ENCODE results near the gene CPE. TPM values are rescaled to one million over a fixed set of nuclear protein-coding genes. Genes with fewer than 3 reads are reported as not detected.

The CPE gene
- total and polyA plus RNA-seq, 4 donors = 3.0 to 5.6 (median 4.5) TPM

DNA sequence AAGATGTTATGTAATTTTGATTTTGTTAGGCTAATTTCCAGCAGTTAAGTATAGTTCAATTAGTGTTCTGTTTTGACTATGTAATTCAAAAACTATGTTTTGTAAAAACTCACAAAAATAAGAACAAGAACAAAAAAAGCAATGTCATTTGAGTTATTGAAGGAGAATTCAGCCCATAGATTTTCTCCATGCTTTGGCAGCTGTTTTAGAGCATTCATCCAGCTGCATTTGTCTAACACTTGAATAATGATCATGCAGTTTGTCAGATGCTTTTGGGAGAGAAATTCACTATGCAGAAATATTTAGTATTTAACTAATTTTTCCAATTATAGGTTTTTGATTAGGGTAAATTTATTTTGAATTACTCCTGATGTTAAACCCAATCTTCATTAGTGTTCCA lies 14.2 kb downstream of the CPE start:
- Histone ChIP-seq H3K27me3 (ENCODE audit: control insufficient read depth in 4 of 4, insufficient read depth in 4 of 4, low read length in 3 of 4) (no peaks in the 10 kb centered on the region), H3K27ac (ENCODE audit: low read depth in 1 of 2, low read length in 2 of 2) (no peak overlapping the region), H3K9me3 (ENCODE audit: control insufficient read depth in 4 of 4, low read length in 3 of 4) (no peaks in the 10 kb centered on the region), H3K4me3 (ENCODE audit: low read depth in 1 of 3, low read length in 3 of 3) (no peak overlapping the region), H3K36me3 (ENCODE audit: control insufficient read depth in 4 of 4, insufficient read depth in 3 of 4, low read depth in 1 of 4, low read length in 3 of 4) (no peaks in the 10 kb centered on the region), H3K9ac (ENCODE audit: low read depth in 1 of 2, low read length in 2 of 2) (no peak overlapping the region), H3K4me1 (ENCODE audit: control insufficient read depth in 4 of 4, insufficient read depth in 4 of 4, low read length in 3 of 4) (no peaks in the 10 kb centered on the region)
- no peak for TF ChIP-seq RAD21 (IDR thresholded peaks at IDR 0.05)
- no peak for TF ChIP-seq NR2F2 (IDR thresholded peaks at IDR 0.05)
- TF ChIP-seq, protein P1, sequence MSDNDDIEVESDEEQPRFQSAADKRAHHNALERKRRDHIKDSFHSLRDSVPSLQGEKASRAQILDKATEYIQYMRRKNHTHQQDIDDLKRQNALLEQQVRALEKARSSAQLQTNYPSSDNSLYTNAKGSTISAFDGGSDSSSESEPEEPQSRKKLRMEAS (IDR thresholded peaks at IDR 0.05) = no peak
- TF ChIP-seq FOXA1 (IDR thresholded peaks at IDR 0.05) = no peak
- no peak for TF ChIP-seq GABPA (IDR thresholded peaks at IDR 0.05 in 1 of 2, conservative IDR thresholded peaks at IDR 0.05 in 1 of 2)
- no peak for TF ChIP-seq YY1 (IDR thresholded peaks at IDR 0.05)
- no peak for TF ChIP-seq SP1 (IDR thresholded peaks at IDR 0.05)
- no peak for TF ChIP-seq RXRA (IDR thresholded peaks at IDR 0.05)
- no peak for TF ChIP-seq FOXA2 (IDR thresholded peaks at IDR 0.05)
- TF ChIP-seq, protein P2, sequence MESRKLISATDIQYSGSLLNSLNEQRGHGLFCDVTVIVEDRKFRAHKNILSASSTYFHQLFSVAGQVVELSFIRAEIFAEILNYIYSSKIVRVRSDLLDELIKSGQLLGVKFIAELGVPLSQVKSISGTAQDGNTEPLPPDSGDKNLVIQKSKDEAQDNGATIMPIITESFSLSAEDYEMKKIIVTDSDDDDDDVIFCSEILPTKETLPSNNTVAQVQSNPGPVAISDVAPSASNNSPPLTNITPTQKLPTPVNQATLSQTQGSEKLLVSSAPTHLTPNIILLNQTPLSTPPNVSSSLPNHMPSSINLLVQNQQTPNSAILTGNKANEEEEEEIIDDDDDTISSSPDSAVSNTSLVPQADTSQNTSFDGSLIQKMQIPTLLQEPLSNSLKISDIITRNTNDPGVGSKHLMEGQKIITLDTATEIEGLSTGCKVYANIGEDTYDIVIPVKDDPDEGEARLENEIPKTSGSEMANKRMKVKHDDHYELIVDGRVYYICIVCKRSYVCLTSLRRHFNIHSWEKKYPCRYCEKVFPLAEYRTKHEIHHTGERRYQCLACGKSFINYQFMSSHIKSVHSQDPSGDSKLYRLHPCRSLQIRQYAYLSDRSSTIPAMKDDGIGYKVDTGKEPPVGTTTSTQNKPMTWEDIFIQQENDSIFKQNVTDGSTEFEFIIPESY (IDR thresholded peaks at IDR 0.05) = no peak
- no peak for TF ChIP-seq JUND (IDR thresholded peaks at IDR 0.05)
- TF ChIP-seq EGR1 (IDR thresholded peaks at IDR 0.05; ENCODE audit: low read depth in 2 of 2) = no peak
- no peak for DNase-seq (ENCODE audit: low spot score)

DNA sequence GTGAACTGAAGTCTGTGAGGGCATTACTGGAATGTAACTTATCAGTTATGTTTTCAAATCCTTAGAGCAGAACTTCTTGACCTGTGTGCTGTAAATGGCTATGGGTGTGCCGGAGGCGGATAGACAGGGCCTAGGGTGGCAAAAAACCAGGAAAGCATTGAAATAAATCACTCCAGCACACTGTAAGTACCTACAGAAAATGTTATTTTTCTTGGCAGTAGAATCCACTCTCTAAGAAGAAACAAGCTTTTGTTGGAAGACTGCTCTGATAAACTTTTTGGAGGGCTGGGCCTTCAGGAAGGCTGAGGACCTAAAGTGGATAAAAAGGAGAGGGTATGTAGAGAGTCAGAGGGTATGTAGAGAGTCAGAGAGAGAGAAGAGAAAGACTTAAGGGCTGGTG lies 14.9 kb downstream of the CPE start:
- H3K36me3 ChIP-seq (ENCODE audit: control insufficient read depth in 4 of 4, insufficient read depth in 3 of 4, low read depth in 1 of 4, low read length in 3 of 4) = no peaks in the 10 kb centered on the region
- no peak overlapping the region for H3K9ac ChIP-seq (ENCODE audit: low read depth in 1 of 2, low read length in 2 of 2)
- no peaks in the 10 kb centered on the region for H3K27me3 ChIP-seq (ENCODE audit: control insufficient read depth in 4 of 4, insufficient read depth in 4 of 4, low read length in 3 of 4)
- WGBS = 52% methylated on average over 2 of the region's 2 CpGs
- no peaks in the 10 kb centered on the region for H3K4me1 ChIP-seq (ENCODE audit: control insufficient read depth in 4 of 4, insufficient read depth in 4 of 4, low read length in 3 of 4)
- no peak for DNase-seq (ENCODE audit: low spot score)
- no peak overlapping the region for H3K4me3 ChIP-seq (ENCODE audit: low read depth in 1 of 3, low read length in 3 of 3)
- no peaks in the 10 kb centered on the region for H3K9me3 ChIP-seq (ENCODE audit: control insufficient read depth in 4 of 4, low read length in 3 of 4)
- TF ChIP-seq FOXA1 (IDR thresholded peaks at IDR 0.05) = no peak
- no peak for TF ChIP-seq JUND (IDR thresholded peaks at IDR 0.05)
- no peak for TF ChIP-seq HNF4A (conservative IDR thresholded peaks at IDR 0.05)
- TF ChIP-seq YY1 (IDR thresholded peaks at IDR 0.05) = no peak
- TF ChIP-seq, protein P3, sequence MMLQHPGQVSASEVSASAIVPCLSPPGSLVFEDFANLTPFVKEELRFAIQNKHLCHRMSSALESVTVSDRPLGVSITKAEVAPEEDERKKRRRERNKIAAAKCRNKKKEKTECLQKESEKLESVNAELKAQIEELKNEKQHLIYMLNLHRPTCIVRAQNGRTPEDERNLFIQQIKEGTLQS (IDR thresholded peaks at IDR 0.05) = no peak
- no peak for TF ChIP-seq HNF4G (IDR thresholded peaks at IDR 0.05)
- no peak for TF ChIP-seq GABPA (IDR thresholded peaks at IDR 0.05 in 1 of 2, conservative IDR thresholded peaks at IDR 0.05 in 1 of 2)
- TF ChIP-seq, protein P4, sequence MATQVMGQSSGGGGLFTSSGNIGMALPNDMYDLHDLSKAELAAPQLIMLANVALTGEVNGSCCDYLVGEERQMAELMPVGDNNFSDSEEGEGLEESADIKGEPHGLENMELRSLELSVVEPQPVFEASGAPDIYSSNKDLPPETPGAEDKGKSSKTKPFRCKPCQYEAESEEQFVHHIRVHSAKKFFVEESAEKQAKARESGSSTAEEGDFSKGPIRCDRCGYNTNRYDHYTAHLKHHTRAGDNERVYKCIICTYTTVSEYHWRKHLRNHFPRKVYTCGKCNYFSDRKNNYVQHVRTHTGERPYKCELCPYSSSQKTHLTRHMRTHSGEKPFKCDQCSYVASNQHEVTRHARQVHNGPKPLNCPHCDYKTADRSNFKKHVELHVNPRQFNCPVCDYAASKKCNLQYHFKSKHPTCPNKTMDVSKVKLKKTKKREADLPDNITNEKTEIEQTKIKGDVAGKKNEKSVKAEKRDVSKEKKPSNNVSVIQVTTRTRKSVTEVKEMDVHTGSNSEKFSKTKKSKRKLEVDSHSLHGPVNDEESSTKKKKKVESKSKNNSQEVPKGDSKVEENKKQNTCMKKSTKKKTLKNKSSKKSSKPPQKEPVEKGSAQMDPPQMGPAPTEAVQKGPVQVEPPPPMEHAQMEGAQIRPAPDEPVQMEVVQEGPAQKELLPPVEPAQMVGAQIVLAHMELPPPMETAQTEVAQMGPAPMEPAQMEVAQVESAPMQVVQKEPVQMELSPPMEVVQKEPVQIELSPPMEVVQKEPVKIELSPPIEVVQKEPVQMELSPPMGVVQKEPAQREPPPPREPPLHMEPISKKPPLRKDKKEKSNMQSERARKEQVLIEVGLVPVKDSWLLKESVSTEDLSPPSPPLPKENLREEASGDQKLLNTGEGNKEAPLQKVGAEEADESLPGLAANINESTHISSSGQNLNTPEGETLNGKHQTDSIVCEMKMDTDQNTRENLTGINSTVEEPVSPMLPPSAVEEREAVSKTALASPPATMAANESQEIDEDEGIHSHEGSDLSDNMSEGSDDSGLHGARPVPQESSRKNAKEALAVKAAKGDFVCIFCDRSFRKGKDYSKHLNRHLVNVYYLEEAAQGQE (IDR thresholded peaks at IDR 0.05) = no peak
- TF ChIP-seq FOXA2 (IDR thresholded peaks at IDR 0.05) = no peak
- TF ChIP-seq, protein P5, sequence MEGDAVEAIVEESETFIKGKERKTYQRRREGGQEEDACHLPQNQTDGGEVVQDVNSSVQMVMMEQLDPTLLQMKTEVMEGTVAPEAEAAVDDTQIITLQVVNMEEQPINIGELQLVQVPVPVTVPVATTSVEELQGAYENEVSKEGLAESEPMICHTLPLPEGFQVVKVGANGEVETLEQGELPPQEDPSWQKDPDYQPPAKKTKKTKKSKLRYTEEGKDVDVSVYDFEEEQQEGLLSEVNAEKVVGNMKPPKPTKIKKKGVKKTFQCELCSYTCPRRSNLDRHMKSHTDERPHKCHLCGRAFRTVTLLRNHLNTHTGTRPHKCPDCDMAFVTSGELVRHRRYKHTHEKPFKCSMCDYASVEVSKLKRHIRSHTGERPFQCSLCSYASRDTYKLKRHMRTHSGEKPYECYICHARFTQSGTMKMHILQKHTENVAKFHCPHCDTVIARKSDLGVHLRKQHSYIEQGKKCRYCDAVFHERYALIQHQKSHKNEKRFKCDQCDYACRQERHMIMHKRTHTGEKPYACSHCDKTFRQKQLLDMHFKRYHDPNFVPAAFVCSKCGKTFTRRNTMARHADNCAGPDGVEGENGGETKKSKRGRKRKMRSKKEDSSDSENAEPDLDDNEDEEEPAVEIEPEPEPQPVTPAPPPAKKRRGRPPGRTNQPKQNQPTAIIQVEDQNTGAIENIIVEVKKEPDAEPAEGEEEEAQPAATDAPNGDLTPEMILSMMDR (IDR thresholded peaks at IDR 0.05; ENCODE audit: low read depth, low read length, missing input control) = no peak
- TF ChIP-seq NR2F2 (IDR thresholded peaks at IDR 0.05) = no peak
- TF ChIP-seq SP1 (IDR thresholded peaks at IDR 0.05) = no peak
- no peak overlapping the region for H3K27ac ChIP-seq (ENCODE audit: low read depth in 1 of 2, low read length in 2 of 2)
